H1 (cell line): ENCODE data around the gene GPR39.

Source experiments
- CTCF ChIP-seq, 3 experiments: IDR thresholded peaks; 1 replicate in 2 of 3; 2 replicates in 1 of 3; pipeline versions ENCODE4 v1.5.1 to v1.6.1; 2011; ENCODE audit warnings: low read length in 3 of 3, mild to moderate bottlenecking in 3 of 3, inconsistent platforms in 2 of 3, low read depth in 1 of 3, moderate library complexity in 1 of 3; ENCODE audit not compliant: insufficient read depth in 1 of 3; ENCODE audit errors: control extremely low read depth in 1 of 3
- EP300 ChIP-seq, 2 experiments: IDR thresholded peaks; 1 replicate in 1 of 2; 2 replicates in 1 of 2; pipeline ENCODE4 v1.6.1; 2011 to 2012; ENCODE audit warnings: low read depth in 2 of 2, low read length in 2 of 2, mild to moderate bottlenecking in 2 of 2, borderline replicate concordance in 1 of 2, inconsistent platforms in 1 of 2, moderate library complexity in 1 of 2
- EZH2 ChIP-seq: fragments of 200-600 bp; sonication (generic); IDR thresholded peaks from 2 replicates; pipeline ENCODE4 v1.7.1; 2012; ENCODE audit warnings: low read depth, mild to moderate bottlenecking, moderate library complexity, low read length, inconsistent platforms; ENCODE audit not compliant: severe bottlenecking
- JUN ChIP-seq: IDR thresholded peaks from 2 replicates; pipeline ENCODE4 v1.6.1; 2011; ENCODE audit warnings: low read depth, mild to moderate bottlenecking, improper control_type of control experiment, low read length
- MAFK ChIP-seq: IDR thresholded peaks from 2 replicates; pipeline ENCODE4 v1.6.1; 2012; ENCODE audit warnings: low read depth, mild to moderate bottlenecking, improper control_type of control experiment, low read length
- MAX ChIP-seq: IDR thresholded peaks from 2 replicates; pipeline ENCODE4 v1.6.1; 2012; ENCODE audit warnings: inconsistent platforms
- NRF1 ChIP-seq: IDR thresholded peaks from 2 replicates; pipeline ENCODE4 v1.6.1; 2011; ENCODE audit warnings: mild to moderate bottlenecking, low read depth, low read length, improper control_type of control experiment
- POLR2AphosphoS5 ChIP-seq: IDR thresholded peaks from 2 replicates; pipeline ENCODE4 v1.6.1; 2011; ENCODE audit warnings: low read depth, low read length
- RAD21 ChIP-seq, 2 experiments: IDR thresholded peaks in 1 of 2; conservative IDR thresholded peaks in 1 of 2; 2 replicates each; pipeline ENCODE4 v1.6.1; 2011; ENCODE audit warnings: low read depth in 2 of 2, low read length in 2 of 2, improper control_type of control experiment in 1 of 2, inconsistent platforms in 1 of 2, mild to moderate bottlenecking in 1 of 2, moderate library complexity in 1 of 2
- SAP30 ChIP-seq: fragments of 300-600 bp; sonication (generic); IDR thresholded peaks from 2 replicates; pipeline ENCODE4 v1.7.1; 2012; ENCODE audit warnings: low read length, moderate library complexity, mild to moderate bottlenecking, inconsistent platforms; ENCODE audit not compliant: insufficient read depth, insufficient replicate concordance
- SIN3A ChIP-seq, 2 experiments: IDR thresholded peaks in 1 of 2; conservative IDR thresholded peaks in 1 of 2; 2 replicates each; pipeline ENCODE4 v1.6.1; 2011 to 2012; ENCODE audit warnings: low read length in 2 of 2, improper control_type of control experiment in 1 of 2, low read depth in 1 of 2, mild to moderate bottlenecking in 1 of 2
- SP1 ChIP-seq: IDR thresholded peaks from 2 replicates; pipeline ENCODE4 v1.6.1; 2011; ENCODE audit warnings: low read depth, low read length
- TEAD4 ChIP-seq: IDR thresholded peaks from 2 replicates; pipeline ENCODE4 v1.6.1; 2012; ENCODE audit warnings: low read depth, low read length, inconsistent platforms, mixed read lengths
- YY1 ChIP-seq: IDR thresholded peaks from 2 replicates; pipeline ENCODE4 v1.6.1; 2011; ENCODE audit warnings: low read depth, mild to moderate bottlenecking, low read length

DNA sequence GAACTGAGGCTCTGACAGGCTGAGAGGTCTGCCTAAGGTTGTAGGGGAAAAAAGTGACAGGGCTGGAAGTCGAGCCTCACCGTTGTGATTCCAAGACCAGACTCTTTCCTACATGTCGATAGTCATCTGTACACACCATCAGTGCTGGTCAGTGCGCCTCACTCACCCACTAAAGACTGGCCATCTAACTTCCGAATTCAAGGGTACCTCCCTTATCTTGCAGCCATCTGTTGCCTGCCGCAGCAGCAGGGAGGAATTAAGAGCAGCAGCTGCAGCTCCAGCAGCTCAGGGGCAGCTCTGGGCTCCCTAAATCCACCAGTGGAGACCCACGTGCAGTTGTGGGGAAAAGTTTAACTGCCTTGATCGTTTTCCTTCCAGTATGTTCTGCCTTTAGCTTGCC, 32.6 kb upstream of the GPR39 start:
- TF ChIP-seq TEAD4, result no peak
- no peak for TF ChIP-seq NRF1
- TF ChIP-seq RAD21 (IDR thresholded peaks at IDR 0.05 in 1 of 2, conservative IDR thresholded peaks at IDR 0.05 in 1 of 2; ENCODE audit: low read depth in 2 of 2, low read length in 2 of 2), result no peak
- TF ChIP-seq YY1, result no peak
- TF ChIP-seq CTCF (IDR thresholded peaks at IDR 0.05; ENCODE audit: control extremely low read depth in 1 of 3, insufficient read depth in 1 of 3, low read depth in 1 of 3, low read length in 3 of 3), result no peak
- TF ChIP-seq SIN3A (conservative IDR thresholded peaks at IDR 0.05 in 1 of 2, IDR thresholded peaks at IDR 0.05 in 1 of 2; ENCODE audit: low read depth in 1 of 2, low read length in 2 of 2), result no peak
- TF ChIP-seq EP300 (IDR thresholded peaks at IDR 0.05; ENCODE audit: borderline replicate concordance in 1 of 2, low read depth in 2 of 2, low read length in 2 of 2), result no peak
- TF ChIP-seq JUN, result no peak
- no peak for TF ChIP-seq SAP30
- TF ChIP-seq EZH2, result no peak
- no peak for TF ChIP-seq POLR2AphosphoS5
- TF ChIP-seq SP1, result no peak
- TF ChIP-seq MAFK, result no peak
- no peak for TF ChIP-seq MAX
